Gastroesophageal sphincter (tissue), 4 donors: ENCODE data around the gene CEP120. TPM values are rescaled to one million over a fixed set of nuclear protein-coding genes. Genes with fewer than 3 reads are reported as not detected.

ENCODE experiments used
- ATAC-seq: fragments of 150-250 bp; one replicate; pipeline ENCODE4 v1.9.1; 2016; ENCODE audit warnings: mild to moderate bottlenecking, moderate library complexity
- H3K27ac ChIP-seq, 4 donors: fragments of 200-600 bp; sonication (generic) in 3 of 4; 1 replicate in 3 of 4; 2 replicates in 1 of 4; pipeline ENCODE4 v1.5.1; 2016 to 2019
- H3K27me3 ChIP-seq: fragments of 200-600 bp; sonication (generic); one replicate; pipeline ENCODE4 v1.5.1; 2019
- H3K36me3 ChIP-seq, 2 donors: fragments of 200-600 bp; sonication (generic); one replicate each; pipeline ENCODE4 v1.5.1; 2019; ENCODE audit warnings: control low read depth in 1 of 2
- H3K4me1 ChIP-seq, 3 donors: fragments of 200-600 bp; sonication (generic); 1 replicate in 2 of 3; 2 replicates in 1 of 3; pipeline ENCODE4 v1.5.1; 2016 to 2019; ENCODE audit warnings: control low read depth in 2 of 3
- H3K4me3 ChIP-seq, 2 donors: fragments of 200-600 bp; sonication (generic); one replicate each; pipeline ENCODE4 v1.5.1; 2019; ENCODE audit warnings: mild to moderate bottlenecking in 1 of 2, moderate library complexity in 1 of 2
- H3K9me3 ChIP-seq, 3 donors: fragments of 200-600 bp; sonication (generic); one replicate each; pipeline ENCODE4 v1.5.1; 2017 to 2019; ENCODE audit warnings: control low read depth in 2 of 3
- EP300 ChIP-seq: sonication (generic); formaldehyde crosslinking; IDR thresholded peaks from one replicate; pipeline ENCODE4 v1.6.1; 2017; ENCODE audit warnings: antibody characterized with exemption, mild to moderate bottlenecking
- POLR2A ChIP-seq, 2 donors: fragments of 450-650 bp; IDR thresholded peaks; one replicate each; pipeline ENCODE4 v1.6.1; 2017; ENCODE audit warnings: antibody characterized with exemption in 2 of 2, mild to moderate bottlenecking in 2 of 2, moderate library complexity in 1 of 2
- POLR2AphosphoS5 ChIP-seq: sonication (generic); formaldehyde crosslinking; IDR thresholded peaks from one replicate; pipeline ENCODE4 v1.6.1; 2017; ENCODE audit warnings: antibody characterized with exemption
- WGBS, 2 donors: methylation state at CpG; one replicate each; pipeline ENCODE4 v1.1.5; 2018; ENCODE audit warnings: low coverage in 1 of 2; 5-methylcytosine and 5-hydroxymethylcytosine counted together
- total RNA-seq, 4 donors: library from RNA; depleted of rRNA; stranded (reverse); fragments of >200 nt; gene quantifications; one replicate each; pipeline ENCODE4 v1.1.0, GENCODE V29; 2016
- TF ChIP-seq, protein P1 (sequence below), 4 experiments: fragments of 200-600 bp in 2 of 4; fragments of 450-650 bp in 2 of 4; sonication (generic) in 1 of 4; IDR thresholded peaks; one replicate each; pipeline ENCODE4 v1.5.1; 2017 to 2019; ENCODE audit warnings: antibody characterized with exemption in 4 of 4, mild to moderate bottlenecking in 2 of 4, moderate library complexity in 2 of 4

Gene CEP120
- total RNA-seq, 4 donors from 2014 or later, result 17.2 to 26.8 (median 19.8) TPM

DNA sequence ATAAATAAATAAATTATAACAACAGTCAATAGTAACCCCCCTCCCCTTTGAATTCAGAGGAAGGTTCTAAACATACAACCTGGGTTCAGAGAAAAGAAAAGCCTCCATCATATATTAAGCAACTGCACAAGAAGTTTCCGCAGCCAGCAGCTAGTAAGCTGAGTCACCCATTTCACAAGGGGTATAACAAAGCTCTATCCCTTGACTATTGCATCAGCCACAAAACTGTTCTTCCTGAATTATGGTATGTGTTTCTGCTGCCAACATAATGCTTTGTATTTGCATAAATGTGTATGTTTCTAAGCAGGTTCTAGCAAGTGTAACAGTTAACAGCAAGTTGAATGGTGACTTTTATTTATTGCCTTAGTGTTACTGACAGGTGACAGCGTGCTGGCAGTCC lies 6.8 kb upstream of the CEP120 start:
- 74 to 100% methylated on average over 1 to 2 of the region's 2 CpGs for WGBS, 2 donors

DNA sequence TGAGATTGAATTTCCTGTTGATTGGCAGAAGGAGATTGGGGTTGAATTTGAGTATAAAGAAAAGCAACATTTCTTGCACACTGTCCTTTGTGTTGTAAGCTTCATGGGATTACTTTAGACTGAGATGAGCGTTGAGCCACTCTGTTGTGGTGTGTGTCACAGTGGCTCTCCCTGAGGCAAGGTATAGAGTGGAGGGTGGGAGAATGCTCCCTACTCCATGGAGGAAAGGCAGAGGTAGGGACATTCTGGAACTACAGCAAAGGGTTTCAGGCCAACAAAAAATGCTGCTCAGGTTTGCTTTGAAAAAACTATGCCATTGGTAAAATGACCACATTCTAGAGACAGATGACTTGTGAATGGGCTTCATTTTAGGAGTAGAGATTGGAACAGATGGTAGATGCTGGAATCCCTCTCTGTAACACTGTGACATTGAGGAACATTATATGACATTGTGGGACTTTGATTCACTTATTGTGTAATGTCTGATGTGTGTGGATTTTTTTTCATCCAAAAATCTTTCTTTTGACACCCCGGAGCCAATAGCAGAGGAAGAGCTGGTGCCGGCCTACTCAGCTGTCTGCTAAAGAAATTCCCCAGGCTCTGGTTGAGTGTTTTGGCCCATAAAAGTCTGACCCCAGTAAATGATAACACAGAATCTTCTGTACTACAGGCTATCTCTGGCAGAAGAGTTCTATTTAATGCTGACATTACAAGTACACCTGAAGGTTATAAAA lies 6.2 kb upstream of the CEP120 start:
- Histone ChIP-seq H3K4me3 (no peak overlapping the region), H3K36me3 (no peaks in the 10 kb centered on the region), H3K9me3 (no peaks in the 10 kb centered on the region), H3K27me3 (no peaks in the 10 kb centered on the region), H3K4me1 (peaks cover 0 to under 1% (median 0%) of the 10 kb centered on the region in 3 donors), H3K27ac (no peak overlapping the region)
- TF ChIP-seq POLR2A (IDR thresholded peaks at IDR 0.05), result no peak
- TF ChIP-seq, protein P1, sequence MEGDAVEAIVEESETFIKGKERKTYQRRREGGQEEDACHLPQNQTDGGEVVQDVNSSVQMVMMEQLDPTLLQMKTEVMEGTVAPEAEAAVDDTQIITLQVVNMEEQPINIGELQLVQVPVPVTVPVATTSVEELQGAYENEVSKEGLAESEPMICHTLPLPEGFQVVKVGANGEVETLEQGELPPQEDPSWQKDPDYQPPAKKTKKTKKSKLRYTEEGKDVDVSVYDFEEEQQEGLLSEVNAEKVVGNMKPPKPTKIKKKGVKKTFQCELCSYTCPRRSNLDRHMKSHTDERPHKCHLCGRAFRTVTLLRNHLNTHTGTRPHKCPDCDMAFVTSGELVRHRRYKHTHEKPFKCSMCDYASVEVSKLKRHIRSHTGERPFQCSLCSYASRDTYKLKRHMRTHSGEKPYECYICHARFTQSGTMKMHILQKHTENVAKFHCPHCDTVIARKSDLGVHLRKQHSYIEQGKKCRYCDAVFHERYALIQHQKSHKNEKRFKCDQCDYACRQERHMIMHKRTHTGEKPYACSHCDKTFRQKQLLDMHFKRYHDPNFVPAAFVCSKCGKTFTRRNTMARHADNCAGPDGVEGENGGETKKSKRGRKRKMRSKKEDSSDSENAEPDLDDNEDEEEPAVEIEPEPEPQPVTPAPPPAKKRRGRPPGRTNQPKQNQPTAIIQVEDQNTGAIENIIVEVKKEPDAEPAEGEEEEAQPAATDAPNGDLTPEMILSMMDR (IDR thresholded peaks at IDR 0.05), result no peak
- TF ChIP-seq EP300, result no peak
- TF ChIP-seq POLR2AphosphoS5, result no peak
- ATAC-seq, result no peak
- WGBS, 2 donors, result 89 to 90% methylated on average over 2 to 3 of the region's 3 CpGs

More for the DNA sequence above, 6.8 kb upstream of the CEP120 start:
- Histone ChIP-seq H3K36me3 (no peaks in the 10 kb centered on the region), H3K9me3 (no peaks in the 10 kb centered on the region), H3K27me3 (no peaks in the 10 kb centered on the region), H3K27ac (no peak overlapping the region), H3K4me3 (no peak overlapping the region), H3K4me1 (no peaks in the 10 kb centered on the region)
- TF ChIP-seq EP300, result no peak
- TF ChIP-seq, protein P1 (IDR thresholded peaks at IDR 0.05), result no peak
- TF ChIP-seq POLR2AphosphoS5, result no peak
- no peak for TF ChIP-seq POLR2A (IDR thresholded peaks at IDR 0.05)
- peak; percentile 68 for ATAC-seq

DNA sequence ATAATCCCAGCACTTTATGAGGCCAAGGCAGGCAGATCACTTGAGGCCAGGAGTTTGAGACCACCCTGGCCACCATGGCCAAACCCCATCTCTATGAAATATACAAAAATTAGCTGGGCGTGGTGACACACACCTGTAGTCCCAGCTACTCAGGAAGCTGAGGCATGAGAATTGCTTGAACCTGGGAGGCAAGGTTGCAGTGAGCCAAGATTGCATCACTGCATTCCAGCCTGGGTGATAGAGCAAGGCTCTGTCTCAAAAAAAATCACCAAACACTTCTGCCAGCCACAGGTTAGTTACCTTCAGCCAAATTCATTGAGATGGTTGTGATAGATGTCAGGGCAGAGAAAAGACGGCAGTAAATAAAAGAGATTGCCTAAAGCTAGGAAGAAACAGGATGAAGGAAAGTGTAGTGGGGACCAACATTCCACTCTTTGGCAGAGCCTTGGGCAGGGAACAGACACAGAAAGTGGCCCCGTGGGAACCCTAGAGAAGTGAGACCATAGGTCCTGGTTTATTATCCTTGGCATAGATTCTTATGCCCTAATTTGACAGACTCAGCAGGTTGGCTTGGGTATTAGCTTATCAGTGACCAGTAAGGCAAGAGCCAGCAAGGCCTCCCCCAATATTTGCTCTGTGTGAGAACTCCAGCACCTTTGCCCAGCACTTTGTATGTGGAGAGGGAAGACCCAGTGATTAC lies 5.5 kb upstream of the CEP120 start:
- WGBS, 2 donors, result 86 to 100% methylated on average over 3 of the region's 3 CpGs
- H3K27ac ChIP-seq, result no peak overlapping the region
- H3K27me3 ChIP-seq, result no peaks in the 10 kb centered on the region
- H3K4me1 ChIP-seq, result peaks cover 0 to 7% (median 0%) of the 10 kb centered on the region in 3 donors
- H3K4me3 ChIP-seq, result no peak overlapping the region
- ATAC-seq, result peak; percentile 23
- H3K36me3 ChIP-seq, result no peaks in the 10 kb centered on the region
- no peak for TF ChIP-seq POLR2AphosphoS5
- no peaks in the 10 kb centered on the region for H3K9me3 ChIP-seq

DNA sequence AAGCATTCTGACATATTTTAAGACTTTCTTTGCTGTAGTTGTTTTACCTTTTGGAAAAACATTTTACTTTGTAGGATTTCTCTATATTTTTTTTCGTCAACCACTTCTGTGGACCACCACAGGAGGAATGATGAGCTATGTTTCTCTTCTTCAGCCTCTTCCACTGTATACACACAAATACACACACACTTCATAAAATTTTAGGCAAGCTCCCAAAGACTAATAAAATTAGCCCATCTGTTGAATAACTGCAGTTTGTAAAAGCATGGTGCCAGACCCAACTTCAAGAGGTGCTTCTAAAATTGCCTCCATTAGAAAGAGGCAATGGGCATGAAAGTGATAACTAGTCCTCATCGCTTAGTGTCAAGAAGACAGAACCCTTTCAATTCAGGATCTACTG lies 4.1 kb upstream of the CEP120 start:
- Histone ChIP-seq H3K27me3 (no peaks in the 10 kb centered on the region), H3K27ac (no peak overlapping the region), H3K4me3 (no peak overlapping the region), H3K4me1 (peaks cover 0 to 10% (median 0%) of the 10 kb centered on the region in 3 donors), H3K9me3 (no peaks in the 10 kb centered on the region), H3K36me3 (no peaks in the 10 kb centered on the region)
- no peak for ATAC-seq
- no peak for TF ChIP-seq EP300
- no peak for TF ChIP-seq POLR2AphosphoS5
- TF ChIP-seq POLR2A (IDR thresholded peaks at IDR 0.05), result no peak
- TF ChIP-seq, protein P1 (IDR thresholded peaks at IDR 0.05), result no peak
- WGBS, 2 donors, result 78 to 92% methylated on average over 2 of the region's 2 CpGs

DNA sequence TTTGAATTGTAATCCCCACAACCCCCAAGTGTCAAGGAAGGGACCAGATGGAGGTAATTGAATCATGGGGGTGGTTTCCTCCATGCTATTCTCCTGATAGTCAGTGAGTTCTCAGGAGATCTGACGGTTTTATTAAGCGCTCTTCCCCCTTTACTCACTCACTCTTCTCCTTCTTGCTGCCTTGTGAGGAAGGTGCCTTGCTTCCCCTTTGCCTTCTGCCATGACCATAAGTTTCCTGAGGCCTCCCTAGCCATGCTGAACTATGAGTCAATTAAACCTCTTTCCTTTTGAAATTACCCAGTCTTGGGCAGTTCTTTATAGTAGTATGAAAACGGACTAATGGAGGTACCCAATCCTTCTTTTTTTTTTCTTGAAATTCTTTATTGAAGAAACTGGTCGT lies 2.2 kb upstream of the CEP120 start:
- H3K9me3 ChIP-seq, result no peaks in the 10 kb centered on the region
- WGBS, 2 donors, result 91 to 92% methylated on average over 4 of the region's 4 CpGs
- H3K4me1 ChIP-seq, result peaks cover 3 to 28% (median 8%) of the 10 kb centered on the region in 3 donors
- ATAC-seq, result no peak
- H3K36me3 ChIP-seq, result no peaks in the 10 kb centered on the region
- no peak for TF ChIP-seq POLR2A (IDR thresholded peaks at IDR 0.05)
- no peak for TF ChIP-seq POLR2AphosphoS5
- TF ChIP-seq EP300, result no peak
- TF ChIP-seq, protein P1 (IDR thresholded peaks at IDR 0.05), result no peak
- no peak overlapping the region for H3K27ac ChIP-seq
- H3K27me3 ChIP-seq, result no peaks in the 10 kb centered on the region
- no peak overlapping the region for H3K4me3 ChIP-seq
